ENCODE measurements around the gene CFAP99.

Gene CFAP99

GRCh38 chr4:2432004-2432403 is 13.2 kb downstream of the CFAP99 start:
- no peak for DNase-seq

- no peak for DNase-seq
These were observed 14.3 kb downstream of the CFAP99 start for GRCh38 chr4:2432991-2433530.

GRCh38 chr4:2433609-2434350 is 15.0 kb downstream of the CFAP99 start:
- no peak for DNase-seq

DNA sequence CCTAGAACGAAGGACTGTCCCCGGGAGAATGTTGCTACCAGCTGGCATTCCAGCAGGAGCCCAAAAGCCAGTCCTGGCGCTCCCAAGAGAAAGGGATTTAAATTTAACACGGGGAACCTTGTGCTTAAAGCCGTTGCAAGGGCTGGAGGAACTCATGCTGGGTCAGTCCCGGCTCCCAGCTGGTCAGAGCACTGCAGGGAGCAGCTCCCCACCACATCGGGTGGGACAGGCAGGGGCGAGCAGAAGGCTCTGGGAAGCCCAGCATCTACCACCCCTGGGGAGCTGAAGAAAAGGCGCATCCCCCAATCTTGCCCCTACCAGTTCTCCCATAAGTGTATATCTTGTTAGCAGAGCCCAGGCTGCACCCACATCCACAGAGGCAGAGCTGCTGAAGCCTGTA is 15.7 kb downstream of the CFAP99 start:
- no peak for DNase-seq

GRCh38 chr4:2436301-2436700 is 17.5 kb downstream of the CFAP99 start:
- DNase-seq = no peak

GRCh38 chr4:2436761-2437474 is 18.2 kb downstream of the CFAP99 start:
- no peak for DNase-seq

DNA sequence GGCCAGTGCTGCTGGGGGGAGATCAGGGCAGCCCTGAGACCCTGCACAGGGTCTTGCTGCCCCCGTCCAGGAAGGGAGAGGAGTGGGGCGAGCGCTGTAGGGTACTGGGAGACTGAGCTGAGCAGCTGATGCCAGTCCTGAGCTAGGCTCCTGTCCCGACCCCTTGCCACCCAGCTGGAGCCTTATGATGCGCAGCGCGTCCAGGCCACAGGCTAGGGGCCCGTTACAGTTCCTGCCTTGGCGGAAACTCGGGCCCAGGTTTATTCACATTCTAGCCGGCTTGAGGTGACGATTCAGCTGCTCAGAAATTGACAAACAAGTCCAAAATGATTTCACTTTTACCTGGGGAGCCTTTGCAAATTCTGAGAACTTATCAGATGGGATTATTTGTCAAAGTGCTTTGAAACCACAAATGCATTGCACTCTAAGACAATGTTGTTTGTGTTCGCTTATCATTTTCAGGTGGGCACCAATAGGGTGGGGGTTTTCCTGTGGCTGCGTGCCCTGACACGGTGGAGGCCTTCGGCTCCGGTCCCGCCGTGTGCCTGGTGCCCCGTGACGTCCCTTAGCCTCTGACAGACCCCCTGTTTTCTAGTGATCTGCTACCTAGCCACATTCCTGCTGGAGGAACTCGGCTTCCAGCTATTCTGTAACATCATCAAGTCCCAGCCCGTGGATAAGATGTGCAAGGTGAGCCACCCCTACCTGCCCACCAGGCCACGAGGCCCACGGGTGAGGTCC is 18.9 kb downstream of the CFAP99 start:
- no peak for DNase-seq

- DNase-seq = no peak
These were observed 20.3 kb downstream of the CFAP99 start for GRCh38 chr4:2438822-2439718.

DNA sequence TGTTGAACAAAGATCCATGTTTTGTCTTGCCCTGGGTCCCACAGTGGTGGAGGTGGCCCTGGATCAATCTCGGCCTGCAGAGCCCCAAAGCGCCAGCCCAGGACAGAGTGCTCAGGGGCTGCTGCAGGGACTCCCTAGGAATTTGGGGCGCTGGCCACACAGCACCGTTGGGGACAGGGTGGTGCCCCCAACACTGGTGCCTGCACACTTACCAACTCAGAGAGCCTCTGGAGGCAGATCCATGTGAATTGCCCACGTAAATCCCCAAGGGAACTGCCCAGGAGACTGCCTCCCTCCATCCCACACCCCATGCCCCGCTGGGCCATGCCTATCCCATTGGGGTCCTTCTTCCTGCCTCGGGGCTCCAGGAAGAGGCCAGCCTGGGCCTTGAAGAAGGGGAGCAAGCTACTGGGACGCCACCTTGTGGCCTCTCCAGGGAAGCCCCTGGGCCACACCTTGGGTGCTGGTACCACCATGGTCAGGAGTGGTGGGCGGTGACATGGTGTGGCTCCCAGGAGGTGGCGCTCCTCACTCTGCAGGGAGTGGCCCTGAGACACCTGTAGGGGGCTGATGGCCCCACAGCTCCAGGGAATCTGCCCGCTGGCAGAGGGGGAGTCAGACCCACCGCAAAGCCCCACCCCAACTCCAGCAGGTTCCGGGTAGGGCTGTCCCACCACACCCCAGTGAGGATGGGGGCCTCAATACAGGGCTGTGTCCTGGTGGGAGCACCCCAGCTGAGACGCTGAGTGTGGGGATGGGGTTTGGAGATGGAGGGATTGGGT is 22.8 kb downstream of the CFAP99 start:
- peak; percentile 81 to 85 for DNase-seq

DNA sequence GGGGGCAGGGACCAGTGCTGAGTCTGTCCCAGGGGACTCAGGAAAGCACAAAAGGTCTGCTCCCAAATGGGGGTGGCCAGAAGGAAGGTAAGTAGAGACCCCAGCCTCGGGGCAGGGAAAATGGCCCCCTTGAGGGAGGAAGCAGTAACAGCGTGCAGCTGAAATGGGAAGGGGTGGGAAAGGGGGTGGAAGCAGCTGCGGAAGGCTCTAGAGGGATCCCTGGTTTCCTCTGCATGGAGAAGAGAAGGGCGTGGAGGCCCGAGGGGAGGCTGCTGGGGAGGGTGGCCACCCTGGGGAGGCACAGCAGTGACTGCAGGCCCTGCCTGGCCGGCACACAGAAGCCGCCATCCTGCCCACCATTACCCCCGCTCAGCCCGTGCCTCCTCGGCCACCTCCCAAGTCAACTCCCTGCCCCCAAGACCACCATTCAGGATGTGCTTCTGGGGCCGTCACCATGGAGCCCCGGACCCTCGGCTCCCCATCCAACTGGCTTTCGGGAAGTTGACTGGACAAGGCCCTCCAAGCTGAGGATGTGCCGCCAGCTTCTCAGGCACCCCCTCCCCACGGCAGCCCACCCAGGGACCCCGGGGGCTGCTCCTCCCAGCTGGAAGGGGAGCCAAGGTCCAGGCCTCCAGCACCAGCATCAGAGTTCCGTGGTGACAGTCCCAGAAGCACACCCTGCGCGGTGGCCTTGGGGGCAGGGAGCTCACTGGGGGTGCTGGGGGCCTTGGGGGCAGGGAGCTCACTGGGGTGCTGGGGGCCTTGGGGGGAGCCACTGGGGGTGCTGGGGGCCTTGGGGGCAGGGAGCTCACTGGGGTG is 23.6 kb downstream of the CFAP99 start:
- peak in 1 of 2 experiments; percentile 37 for DNase-seq

GRCh38 chr4:2443061-2443730 is 24.4 kb downstream of the CFAP99 start:
- no peak for DNase-seq

- no peak for DNase-seq
These were observed 25.4 kb downstream of the CFAP99 start for GRCh38 chr4:2443956-2444740.

GRCh38 chr4:2445130-2445529 is 26.4 kb downstream of the CFAP99 start:
- DNase-seq = no peak

DNA sequence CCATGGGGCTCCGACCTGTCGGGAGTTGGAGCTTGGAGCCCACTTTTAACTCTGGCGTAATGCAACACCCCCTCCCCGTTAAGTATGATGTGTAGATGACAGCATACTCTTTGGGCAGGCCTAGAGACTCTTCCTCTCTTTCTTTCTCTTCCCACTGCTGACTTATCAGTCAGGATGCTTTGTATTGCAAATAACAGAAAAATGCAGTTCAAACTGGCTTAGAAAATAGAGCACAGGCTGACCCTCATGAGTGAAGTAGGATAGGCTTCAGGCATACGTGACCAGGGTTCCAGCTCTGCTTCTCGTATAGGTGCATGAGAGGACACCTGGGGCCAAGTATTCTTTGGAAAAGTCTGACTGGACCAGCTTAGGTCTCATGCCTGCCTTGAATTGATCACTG is 26.8 kb downstream of the CFAP99 start:
- DNase-seq = no peak

DNA sequence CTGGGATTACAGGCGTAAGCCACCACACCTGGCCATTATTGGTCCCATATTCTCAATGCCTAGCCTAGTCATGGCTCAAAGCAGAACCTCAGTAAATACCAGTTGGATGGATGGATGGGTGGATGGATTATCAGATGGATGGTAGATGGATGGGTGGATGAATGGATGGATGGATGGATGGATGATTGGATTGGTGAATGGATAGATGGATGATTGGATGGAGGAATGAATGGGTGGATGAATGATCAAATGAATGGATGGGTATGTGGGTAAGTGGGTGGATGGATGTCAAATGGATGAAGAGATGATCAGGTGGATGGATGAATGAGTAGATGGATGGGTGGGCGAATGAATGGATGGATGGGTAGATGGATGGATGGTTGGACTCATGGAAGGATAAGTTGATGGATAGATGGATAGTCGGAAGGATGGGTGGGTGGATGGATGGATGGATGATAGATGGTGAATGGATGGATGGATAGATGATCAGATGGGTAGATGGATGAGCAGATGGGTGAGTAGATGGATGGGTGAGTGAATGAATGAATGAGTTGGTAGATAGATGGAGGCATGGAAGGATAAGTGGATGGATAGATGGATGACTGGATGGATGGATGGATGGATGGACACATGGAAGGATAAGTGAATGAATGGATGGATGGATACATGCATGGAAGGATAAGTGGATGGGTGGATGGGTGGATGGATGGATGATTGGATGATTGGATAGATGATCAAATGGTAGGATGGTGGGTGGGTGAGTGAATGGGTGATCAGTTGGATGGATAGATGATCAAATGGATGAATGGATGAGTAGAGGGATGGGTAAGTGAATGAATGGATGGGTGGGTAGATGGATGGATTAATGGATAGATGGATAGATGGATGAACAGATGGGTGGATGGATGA is 28.2 kb downstream of the CFAP99 start:
- no peak for DNase-seq

GRCh38 chr4:2448589-2448988 is 29.8 kb downstream of the CFAP99 start:
- DNase-seq = no peak

GRCh38 chr4:2449051-2449450 is 30.3 kb downstream of the CFAP99 start:
- no peak for DNase-seq
